GM19023 (cell line): ENCODE data around the gene PSMC1.
"Not testable (repeated sequence)": the region's sequence is repeated elsewhere in the genome, so short reads cannot be mapped to it uniquely, and the experiment has no call there.

Experiments
- ATAC-seq: cut with Tn5 transposase; IDR thresholded peaks from one replicate; pipeline ENCODE4 v1.9.1; 2021; ENCODE audit warnings: mild to moderate bottlenecking, moderate library complexity; ENCODE audit not compliant: unreplicated experiment

Gene PSMC1

DNA sequence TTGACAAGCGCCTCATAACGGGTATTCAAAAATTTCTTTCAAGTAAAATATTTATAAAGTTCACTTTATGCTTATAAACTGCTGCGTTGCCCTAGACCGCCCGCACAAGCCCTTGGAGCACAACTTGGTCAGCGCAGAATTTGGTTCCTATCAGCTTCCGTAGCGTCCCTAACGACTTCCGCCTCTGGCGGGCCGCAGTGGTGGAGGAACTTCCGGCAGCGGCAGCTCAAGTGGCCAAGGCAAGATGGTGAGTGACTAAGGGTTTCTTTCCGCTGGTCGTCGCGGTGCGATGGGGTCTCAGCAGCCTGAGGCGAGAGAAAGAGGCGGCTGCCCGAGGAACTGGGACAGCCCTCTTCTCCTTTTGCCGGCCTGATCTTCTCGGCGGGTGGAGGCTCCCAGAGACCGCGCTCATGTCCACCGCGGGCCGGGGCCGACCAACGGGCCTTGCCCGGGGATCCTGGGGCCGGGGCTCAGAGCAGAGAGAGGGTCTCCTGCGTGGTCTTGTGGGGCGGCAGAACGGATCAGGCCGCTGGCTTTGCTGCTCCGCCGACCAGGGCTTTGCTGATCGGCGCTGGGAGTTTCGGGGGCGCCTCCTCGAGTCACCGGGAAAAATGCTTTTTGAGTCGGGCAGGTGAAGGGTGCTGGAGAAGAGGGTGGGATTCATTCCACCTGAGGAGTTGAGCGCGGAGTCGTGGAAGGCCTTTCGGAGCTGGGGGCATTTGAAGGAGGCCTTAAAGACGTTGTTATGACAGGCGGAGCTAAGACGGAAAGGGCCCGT lies at the start of gene PSMC1:
Gene PSMC1 (plus strand): TSS at position 200 of the 778 bp plus-strand sequence. CDS start 45 bp downstream, at position 245.
- peak; percentile 99 for ATAC-seq

DNA sequence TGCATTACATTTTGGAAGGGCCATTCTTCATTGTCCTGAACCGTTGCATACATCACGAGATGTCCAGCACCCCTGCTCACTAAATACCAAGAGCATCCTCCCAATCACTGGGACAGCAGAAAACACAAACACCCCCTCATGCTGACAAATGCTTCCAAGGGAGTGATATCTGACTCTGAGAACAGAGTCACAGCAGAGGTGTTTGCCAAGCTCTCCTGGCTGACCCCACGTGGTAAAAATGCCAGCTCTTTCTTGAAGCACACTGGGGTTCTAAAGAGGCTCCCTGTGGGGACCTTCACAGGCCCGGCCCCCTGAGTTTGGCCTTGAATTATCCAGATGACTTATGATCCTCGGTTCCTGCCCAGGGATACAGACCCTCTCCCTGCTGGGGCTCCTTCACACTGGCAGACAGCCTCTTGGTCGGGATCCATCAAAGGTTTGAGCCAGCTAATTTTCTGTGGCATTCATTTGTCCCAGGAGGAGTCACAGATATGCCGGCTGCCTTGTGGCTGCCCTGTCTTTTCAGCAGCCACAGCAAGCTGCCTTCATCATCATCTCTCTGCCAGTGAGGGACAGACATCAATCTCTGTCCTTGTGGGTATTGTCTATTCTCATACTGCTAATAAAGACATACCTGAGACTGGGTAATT lies 43.1 kb upstream of the PSMC1 start:
- ATAC-seq: no peak

DNA sequence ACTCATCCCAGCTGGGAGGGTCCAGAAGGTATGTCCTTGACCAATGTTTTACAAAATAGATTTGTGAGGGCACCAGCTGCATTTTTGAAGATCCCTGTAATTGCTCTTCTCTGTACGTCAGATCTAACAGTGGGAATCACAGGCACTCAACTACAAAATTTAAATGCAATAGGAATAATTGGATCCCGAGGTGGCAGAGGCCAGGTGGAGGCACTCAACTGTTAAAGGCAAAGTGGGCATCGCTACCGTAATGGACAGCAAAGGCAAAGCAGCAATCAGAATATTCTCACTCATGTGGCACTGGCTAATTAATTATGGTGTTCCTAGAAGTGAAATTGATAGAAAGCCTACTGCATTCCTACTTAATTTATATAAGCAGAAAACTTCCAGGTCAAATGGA lies 27.9 kb upstream of the PSMC1 start:
- no peak for ATAC-seq

DNA sequence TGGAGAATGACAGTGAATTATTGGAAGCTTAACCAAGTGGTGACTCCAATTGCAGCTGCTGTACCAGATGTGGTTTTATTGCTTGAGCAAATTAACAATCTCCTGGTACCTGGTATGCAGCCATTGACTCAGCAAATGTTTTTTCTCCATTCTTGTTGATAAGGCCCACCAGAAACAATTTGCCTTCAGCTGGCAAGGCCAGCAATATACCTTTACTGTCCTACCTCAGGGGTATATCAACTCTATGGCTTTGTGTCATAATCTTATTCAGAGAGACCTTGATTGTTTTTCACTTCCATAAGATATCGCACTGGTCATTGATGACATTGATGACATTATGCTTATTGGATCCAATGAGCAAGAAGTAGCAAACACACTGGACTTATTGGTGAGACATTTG lies 26.4 kb upstream of the PSMC1 start:
- not testable (repeated sequence) for ATAC-seq

DNA sequence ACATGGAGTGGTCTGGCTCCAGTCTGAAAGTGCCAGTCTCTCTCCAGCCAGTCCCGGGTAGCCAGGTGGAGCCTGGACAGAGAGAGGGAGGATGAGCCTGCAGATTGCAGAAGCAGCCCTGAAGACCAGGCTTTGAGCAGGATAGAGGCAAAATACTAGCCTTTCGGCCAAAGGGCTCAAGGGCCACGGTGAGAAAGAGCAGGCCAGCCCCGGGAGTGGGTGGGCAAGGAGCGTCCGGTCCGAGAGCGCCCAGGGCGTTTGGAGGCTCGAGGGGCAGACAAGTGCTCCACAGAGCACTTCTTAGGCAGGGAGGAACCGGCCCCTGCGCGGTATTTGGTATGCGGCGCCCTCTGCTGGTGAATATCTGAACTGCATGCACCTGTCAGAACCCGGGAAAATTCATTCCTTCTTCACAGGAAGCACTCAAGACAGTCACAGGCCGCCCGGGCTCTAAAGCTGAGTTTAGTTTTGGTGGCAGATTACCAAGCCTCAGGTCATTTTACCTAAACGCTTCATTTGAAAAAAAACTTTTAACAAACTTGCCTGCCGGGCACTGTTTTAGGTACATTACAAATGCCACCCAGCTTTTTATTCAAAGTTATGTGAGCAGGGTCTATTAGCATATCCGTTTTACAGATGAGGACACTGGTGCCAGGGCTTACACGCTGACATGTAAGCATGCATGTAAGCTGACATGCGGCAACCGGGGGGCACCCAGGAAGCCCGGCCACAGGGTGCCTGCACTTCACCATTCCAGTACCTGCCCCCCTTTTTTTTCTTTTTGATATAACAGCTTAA lies 21.0 kb upstream of the PSMC1 start:
- peak; percentile 67 for ATAC-seq

DNA sequence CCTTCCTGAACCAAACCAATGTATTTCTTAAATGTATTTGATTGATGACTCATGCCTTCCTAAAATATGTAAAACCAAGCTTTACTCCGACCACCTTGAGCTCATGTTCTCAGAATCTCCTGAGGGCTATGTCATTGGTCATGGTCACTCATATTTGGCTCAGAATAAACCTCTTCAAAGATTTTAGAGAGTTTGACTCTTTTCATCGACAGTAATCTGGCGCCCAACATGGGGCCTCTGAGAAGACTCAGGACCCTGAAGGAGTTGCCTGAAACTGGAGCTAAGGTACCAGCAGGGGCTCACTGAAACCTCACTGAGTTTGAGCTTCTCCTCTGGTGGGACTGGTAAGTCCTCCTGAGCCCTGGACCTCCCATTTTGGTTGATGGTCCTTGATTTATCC lies 17.2 kb upstream of the PSMC1 start:
- no peak for ATAC-seq

DNA sequence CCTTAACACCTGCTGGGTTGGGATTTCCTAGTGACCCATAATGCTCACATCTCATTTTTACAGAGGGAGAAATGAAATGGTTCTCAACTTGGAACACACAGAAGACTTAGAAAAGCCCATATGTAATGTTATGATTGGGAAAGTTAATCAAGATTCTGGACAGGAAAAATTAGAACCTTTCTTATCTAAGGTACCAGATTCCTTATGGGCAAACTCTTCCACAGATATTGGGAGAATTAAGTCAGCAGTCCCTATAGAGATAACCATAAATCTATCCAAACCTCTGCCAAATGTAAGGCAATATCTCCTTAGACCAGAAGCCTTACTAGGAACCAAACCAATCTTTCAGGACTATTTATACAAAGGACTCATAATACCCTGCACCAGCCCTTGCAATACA lies 13.9 kb upstream of the PSMC1 start:
- ATAC-seq: no peak

DNA sequence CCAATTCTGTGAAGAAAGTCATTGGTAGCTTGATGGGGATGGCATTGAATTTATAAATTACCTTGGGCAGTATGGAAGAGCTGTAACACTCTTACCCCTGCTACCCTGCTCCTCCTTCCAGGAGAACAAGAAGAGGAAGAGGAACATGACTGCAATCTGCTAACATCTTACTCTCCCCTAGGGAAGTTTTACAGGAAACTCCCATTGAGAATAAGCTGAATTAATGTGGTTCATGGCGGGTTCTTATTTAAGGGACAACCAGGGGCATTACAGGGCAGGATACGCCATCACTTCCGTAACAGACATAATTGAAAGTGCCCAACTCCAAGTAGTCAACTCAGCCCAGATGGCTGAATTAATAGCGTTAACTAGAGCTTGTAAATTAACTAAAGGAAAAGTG lies 9.4 kb upstream of the PSMC1 start:
- no peak for ATAC-seq

DNA sequence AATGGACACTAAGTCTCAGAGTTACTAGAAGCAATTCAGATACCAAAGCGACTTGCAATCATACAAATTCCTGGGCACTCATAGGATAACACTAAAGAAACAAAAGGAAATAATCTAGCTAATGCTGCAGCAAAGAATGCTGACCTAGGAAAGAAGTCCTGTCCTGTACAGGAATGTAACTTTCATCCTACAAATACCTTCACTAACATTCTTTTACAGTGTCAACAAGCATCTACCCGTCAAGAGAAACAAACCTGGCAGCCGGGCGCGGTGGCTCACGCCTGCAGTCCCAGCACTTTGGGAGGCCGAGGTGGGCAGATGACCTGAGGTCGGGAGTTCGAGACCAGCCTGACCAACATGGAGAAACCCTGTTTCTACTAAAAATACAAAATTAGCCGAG lies 8.9 kb upstream of the PSMC1 start:
- ATAC-seq: not testable (repeated sequence)

DNA sequence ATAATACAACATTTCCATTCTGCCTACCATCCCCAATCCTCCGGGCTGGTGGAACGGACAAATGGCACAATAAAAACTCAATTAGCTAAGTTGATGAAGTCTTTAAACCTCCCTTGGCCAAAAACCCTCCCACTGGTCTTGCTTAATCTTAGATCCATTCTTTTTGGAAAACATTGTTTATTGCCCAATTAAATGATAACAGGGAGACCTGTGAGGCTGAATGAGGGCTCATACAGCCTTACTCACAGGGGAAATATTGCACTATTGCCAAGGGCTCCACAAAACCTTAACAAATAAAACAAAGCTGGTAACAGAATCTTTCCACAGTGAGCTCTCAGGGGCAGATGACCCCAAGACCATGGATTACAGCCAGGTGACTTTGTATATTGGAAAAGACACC lies 7.8 kb upstream of the PSMC1 start:
- ATAC-seq: no peak

DNA sequence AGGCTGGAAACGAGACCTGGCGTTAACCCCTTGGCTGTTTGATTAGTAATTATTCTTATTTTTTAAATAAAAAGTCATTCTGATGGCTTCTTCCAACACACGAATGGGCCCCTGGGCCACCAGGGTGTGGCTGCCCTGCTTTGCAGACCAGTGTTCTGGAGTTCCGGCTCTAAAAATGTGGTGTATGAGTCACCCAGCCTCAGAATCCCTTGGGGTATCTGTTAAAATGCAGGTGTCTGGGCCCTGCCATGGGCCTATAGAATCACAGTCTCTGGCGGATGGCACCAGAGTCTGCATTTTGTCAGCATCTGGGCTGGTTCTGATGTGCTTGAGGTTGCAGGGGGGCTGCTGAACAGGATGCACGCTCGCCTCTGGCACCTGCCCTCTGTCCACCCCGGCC lies 2.5 kb upstream of the PSMC1 start:
- no peak for ATAC-seq

DNA sequence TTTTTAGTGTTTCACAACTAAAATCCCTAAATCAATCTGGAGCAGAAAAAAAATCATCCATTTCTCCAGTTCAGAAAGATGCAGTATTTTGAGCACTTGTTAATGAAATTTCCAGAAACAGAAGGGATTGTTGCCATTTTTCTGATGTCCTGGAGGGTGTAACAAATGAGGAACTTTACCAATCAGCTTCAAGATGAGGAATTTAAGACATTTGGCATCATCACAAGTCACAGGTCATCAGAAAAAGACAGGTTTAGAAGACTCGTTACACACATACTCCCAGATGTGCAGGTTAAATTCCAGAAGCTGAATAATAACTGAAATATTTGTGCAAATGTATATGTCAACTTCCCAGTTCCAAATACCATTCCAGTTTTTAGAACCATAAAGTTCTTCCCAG lies 482 bp upstream of the PSMC1 start:
- ATAC-seq: no peak

DNA sequence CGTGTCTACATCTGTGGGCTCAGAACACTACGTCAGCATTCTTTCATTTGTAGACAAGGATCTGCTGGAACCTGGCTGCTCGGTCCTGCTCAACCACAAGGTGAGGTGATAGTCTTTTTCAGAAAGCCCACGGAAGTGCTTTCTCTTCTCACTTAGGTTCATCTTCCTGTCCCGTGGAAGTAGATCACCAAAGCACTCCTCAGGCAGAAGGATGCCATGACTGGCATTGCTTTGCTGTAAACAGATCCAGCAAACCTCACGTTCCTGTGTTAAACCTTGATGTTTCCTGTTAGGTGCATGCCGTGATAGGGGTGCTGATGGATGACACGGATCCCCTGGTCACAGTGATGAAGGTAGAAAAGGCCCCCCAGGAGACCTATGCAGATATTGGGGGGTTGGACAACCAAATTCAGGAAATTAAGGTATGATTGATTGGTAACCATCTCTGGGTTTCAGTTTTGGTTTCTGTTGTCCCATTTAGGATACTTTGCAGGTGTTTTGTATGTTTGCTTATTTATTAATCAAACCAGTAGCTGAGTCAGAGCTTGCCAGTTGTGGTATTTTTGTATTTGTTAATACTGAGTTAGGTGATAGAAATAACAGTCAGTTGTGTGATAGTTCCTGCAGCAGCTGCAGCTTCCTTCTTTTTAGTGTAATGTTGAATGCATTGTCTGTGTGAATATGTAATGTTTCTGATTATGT lies 7.5 kb downstream of the PSMC1 start:
- ATAC-seq: peak; percentile 80

DNA sequence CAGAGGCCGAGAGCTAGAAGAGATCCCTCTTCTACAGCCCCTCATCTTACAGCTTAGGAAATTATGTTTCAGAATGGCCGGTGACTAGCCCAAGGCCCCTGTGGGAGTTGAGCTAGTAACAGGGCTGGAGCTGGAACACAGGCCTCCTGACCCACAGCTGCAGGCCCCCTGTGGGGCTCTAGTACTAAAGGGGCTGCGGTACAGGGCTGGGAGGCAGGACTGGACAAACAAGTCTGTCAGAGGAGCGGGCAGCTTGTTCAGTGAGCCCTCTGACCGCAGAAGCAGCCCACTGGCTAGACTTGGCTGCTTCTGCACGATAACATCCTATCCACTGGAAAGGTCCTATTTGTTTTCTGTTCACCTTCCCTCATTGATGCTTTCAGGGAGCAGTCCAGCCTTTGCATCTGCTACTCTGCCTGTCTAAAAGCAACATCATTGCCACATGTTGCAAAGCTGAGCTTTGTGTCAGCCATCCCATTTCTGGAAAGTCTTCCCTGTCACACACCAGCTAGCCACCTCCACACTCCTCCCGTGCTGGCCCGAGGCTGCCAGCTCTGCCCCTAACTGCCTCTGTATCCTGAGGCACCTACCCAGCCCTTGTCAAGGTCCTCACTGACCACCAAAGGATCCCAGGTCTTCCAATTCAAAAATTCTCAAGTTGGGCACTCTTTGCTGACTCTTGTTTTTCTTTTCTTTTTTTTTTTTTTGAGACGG lies 10.2 kb downstream of the PSMC1 start:
- ATAC-seq: no peak

DNA sequence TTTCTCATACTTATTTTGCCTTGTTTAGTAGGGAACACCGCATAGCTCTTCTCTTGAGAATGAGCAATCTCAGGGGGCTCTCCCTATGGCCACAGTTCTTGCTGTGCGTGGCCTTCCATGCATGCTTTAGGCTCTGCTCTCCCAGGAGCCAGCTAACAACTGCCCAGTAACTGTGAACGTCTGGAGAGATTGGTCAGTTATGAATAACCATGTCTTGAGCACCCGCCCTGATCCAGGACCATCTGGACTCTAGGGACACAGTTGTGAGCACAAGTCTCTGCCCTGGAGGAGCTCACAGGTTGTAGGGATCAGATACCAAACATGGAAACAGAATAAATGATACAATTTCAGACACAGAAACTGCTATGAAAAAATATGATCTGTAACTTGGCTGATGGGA lies 12.1 kb downstream of the PSMC1 start:
- ATAC-seq: no peak

DNA sequence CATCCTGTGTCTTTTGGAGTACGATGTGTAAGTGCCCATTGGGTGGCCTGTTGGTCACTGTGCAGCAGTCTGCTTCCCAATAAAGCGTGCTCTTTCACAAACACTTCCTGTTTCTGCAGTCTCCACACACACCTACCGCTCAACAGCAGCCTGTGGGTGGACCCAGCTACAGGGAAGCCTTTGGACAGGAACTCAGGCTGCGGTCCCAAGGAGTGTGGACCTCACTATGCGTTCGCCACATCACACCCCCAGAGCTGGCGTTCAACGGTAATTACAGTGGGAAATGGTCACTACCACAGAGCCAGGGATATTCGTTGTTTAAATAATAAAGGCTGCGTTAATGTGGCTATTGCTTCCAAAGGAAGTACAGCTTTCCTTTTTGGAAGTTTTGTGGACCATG lies 16.2 kb downstream of the PSMC1 start:
- ATAC-seq: no peak

DNA sequence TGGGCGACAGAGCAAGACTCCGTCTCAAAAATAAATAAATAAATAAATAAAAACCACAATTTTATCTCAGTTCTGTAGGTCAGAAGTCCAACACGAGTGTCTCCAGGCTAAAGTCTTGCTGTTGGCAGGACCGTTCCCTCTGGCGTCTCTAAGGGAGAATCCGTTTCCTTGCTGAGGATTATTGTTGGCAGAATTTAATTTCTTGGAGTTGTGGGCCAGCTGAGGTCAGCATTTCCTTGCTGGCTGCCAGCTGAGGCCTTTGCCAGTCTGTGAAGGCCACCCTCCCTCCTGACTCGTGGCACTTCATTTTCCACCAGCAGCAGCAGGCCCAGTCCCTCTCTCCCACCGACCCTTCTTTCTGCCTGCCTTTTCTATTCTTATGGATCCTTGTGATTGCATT lies 17.2 kb downstream of the PSMC1 start:
- no peak for ATAC-seq

DNA sequence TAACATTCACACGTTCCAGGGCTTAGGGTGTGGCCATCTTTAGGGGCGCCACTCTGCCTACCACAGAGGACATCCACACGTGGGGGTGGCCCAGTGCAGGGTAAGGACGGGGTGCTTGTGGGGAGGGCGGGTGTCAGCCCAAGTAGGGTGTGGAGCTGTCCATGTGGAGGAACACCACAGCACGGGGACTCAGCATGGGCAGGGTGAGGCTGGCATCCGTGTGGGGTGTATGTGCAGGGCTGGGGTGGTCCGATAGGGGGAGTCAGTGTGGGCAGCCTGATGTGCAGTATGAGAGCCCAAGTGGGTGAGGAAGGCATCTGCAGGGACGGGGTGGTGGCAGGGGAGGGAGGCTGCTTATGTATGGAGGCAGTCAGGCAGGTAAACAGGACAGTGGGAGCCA lies 17.7 kb downstream of the PSMC1 start:
- no peak for ATAC-seq

DNA sequence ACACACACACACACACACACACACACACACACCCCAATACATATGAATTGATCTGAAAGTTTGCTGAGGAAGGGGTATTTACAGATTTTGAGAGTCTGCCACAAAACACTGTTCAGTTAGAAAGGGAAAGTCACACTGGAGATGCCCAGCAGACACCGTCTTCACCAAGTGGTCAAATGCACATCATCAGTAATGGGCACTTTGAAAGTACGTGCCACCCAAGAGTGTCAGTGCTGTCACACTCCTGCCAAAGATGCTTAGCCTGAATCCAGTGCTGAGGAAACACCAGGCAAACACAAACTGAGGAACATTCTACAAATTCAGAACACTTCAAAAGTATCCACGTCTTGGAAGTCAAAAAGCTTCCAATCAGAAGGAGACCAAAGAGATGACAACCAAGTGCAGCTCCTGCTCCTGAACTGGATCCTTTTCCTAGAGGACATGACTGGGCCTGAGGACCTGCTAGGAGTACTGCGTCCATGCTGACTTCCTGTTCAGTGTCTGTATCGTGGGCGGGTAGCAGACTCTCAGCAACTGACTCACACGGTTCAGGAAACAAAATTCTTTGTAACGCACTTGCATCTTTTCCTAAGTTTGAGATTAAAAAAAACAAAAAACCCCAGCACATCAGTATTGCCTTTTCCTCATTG lies 18.6 kb downstream of the PSMC1 start:
- no peak for ATAC-seq

DNA sequence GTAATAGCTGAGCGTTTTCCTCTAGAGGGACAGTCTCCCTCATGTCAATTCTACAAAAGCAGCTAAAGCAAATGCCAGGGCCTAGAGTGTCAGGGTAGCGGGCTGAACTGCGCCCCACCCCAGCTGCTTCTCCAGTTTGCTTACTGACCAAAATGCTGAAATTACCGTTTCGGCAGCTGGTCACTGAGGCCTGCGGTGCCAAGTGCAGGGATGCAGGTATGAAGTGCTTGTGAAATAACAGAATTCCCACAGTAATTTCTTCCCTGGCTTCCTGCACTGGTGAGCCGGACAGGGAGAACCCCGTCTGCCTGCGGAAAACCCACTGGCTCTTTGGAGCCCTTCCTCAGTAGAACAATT lies 19.1 kb downstream of the PSMC1 start:
- no peak for ATAC-seq
